HepG2 (cell line): Measurements from ENCODE around the gene FAM3B. TPM values are rescaled to one million over a fixed set of nuclear protein-coding genes. Genes with fewer than 3 reads are reported as not detected.
A peak's percentile ranks its signal among the peaks of the same experiment; 100 is the strongest.

Experiments used
- ATAC-seq: fragments of 200-7000 bp; cut with Tn5 transposase; 3 replicates; pipeline ENCODE4 v1.9.1; 2020; ENCODE audit warnings: mild to moderate bottlenecking, moderate library complexity
- BruUV-seq: library from RNA; stranded (reverse); fragments of 400-500 nt; replicated peaks from 2 replicates; lab custom pipeline; 2021; lab: Mats Ljungman, UMichigan
- CTCF ChIA-PET: fragments of 300-600 bp; formaldehyde crosslinking; extraction: SDS; loops from one replicate; lab custom pipeline; 2021; ENCODE audit warnings: low total read pairs, inconsistent platforms, low intra/inter-chr PET ratio; lab: Yijun Ruan, JAX
- POLR2A ChIA-PET: fragments of 350-600 bp; sonication (Branson Sonifier 250); formaldehyde crosslinking; loops from one replicate; lab custom pipeline; 2020; ENCODE audit warnings: antibody characterized with exemption, inconsistent platforms; lab: Yijun Ruan, JAX
- DNase-seq: peaks from one replicate; pipeline ENCODE4 v3.0.0-alpha.2; 2015; ENCODE audit warnings: low spot score
- FAIRE-seq: peaks from 3 replicates; lab custom pipeline; 2011; peaks lifted over from hg19 to GRCh38; lab: Jason Lieb, UNC
- H2AFZ ChIP-seq: one replicate; pipeline ENCODE4 v1.6.1; 2011; ENCODE audit warnings: low read length, inconsistent platforms
- H3K27ac ChIP-seq: fragments of 300-600 bp; 3 replicates; pipeline ENCODE4 v1.8.0; 2011; ENCODE audit warnings: mixed run types, mild to moderate bottlenecking, mixed read lengths, low read length, inconsistent platforms; ENCODE audit not compliant: insufficient read depth; ENCODE audit errors: extremely low read length
- H3K27me3 ChIP-seq, 2 experiments: fragments of 200-600 bp in 1 of 2; 2 replicates in 1 of 2; 3 replicates in 1 of 2; pipeline versions ENCODE4 v1.6.0 to v1.8.0; 2011; ENCODE audit warnings: low read length in 2 of 2, mild to moderate bottlenecking in 2 of 2, moderate library complexity in 2 of 2, inconsistent platforms in 1 of 2; ENCODE audit not compliant: insufficient read depth in 2 of 2, control insufficient read depth in 1 of 2
- H3K36me3 ChIP-seq, 2 experiments: fragments of 200-600 bp in 1 of 2; replicated peaks in 1 of 2; 2 replicates in 1 of 2; 3 replicates in 1 of 2; pipeline versions ENCODE4 v1.5.1 to v1.8.0; 2011; ENCODE audit warnings: low read length in 2 of 2, inconsistent platforms in 1 of 2; ENCODE audit not compliant: insufficient read depth in 2 of 2, control insufficient read depth in 1 of 2
- H3K4me1 ChIP-seq: 2 replicates; pipeline ENCODE4 v1.5.1; 2012; ENCODE audit warnings: low read length, inconsistent platforms; ENCODE audit not compliant: insufficient read depth
- H3K4me2 ChIP-seq: 2 replicates; pipeline ENCODE4 v1.6.0; 2011; ENCODE audit warnings: low read depth, low read length, inconsistent platforms
- H3K4me3 ChIP-seq, 3 experiments: fragments of 200-600 bp in 1 of 3; sonication (generic), shearing (Covaris generic) in 1 of 3; replicated peaks in 1 of 3; 2 replicates each; pipeline ENCODE4 v1.5.1; 2011 to 2016; ENCODE audit warnings: low read length in 3 of 3, inconsistent platforms in 2 of 3, low read depth in 2 of 3, mild to moderate bottlenecking in 2 of 3, control low read depth in 1 of 3, mixed read lengths in 1 of 3; ENCODE audit not compliant: insufficient read depth in 1 of 3
- H3K79me2 ChIP-seq: one replicate; pipeline ENCODE4 v1.6.1; 2011; ENCODE audit warnings: low read length, inconsistent platforms; ENCODE audit not compliant: insufficient read depth
- H3K9ac ChIP-seq: 2 replicates; pipeline ENCODE4 v1.6.0; 2011; ENCODE audit warnings: mild to moderate bottlenecking, low read depth, low read length, inconsistent platforms; ENCODE audit not compliant: insufficient read depth
- H3K9me3 ChIP-seq: 2 replicates; pipeline ENCODE4 v1.5.1; 2012; ENCODE audit warnings: mild to moderate bottlenecking, low read length
- H4K20me1 ChIP-seq: 2 replicates; pipeline ENCODE4 v1.6.0; 2011; ENCODE audit warnings: inconsistent platforms, mild to moderate bottlenecking, low read length, moderate library complexity; ENCODE audit not compliant: insufficient read depth
- ATAD3A ChIP-seq: sonication (generic); formaldehyde crosslinking; IDR thresholded peaks from 2 replicates; pipeline ENCODE4 v1.4.0; 2020; ENCODE audit warnings: missing genetic modification reagents
- ATF7 ChIP-seq, 2 experiments: fragments of 450-650 bp in 1 of 2; sonication (generic) in 1 of 2; formaldehyde crosslinking in 1 of 2; IDR thresholded peaks; 2 replicates each; pipeline versions ENCODE4 v1.4.0 to v1.6.1; 2016 to 2020; ENCODE audit warnings: antibody characterized with exemption in 1 of 2, mild to moderate bottlenecking in 1 of 2, missing genetic modification reagents in 1 of 2
- NR3C1 ChIP-seq: sonication (generic); formaldehyde crosslinking; IDR thresholded peaks from 2 replicates; pipeline ENCODE4 v1.4.0; 2020; ENCODE audit warnings: missing genetic modification reagents
- XRCC5 ChIP-seq: fragments of 200-400 bp; formaldehyde crosslinking; optimal IDR thresholded peaks from 2 replicates; pipeline ENCODE3; 2017; ENCODE audit warnings: mild to moderate bottlenecking, low read length
- ZBTB8A ChIP-seq: sonication (generic); formaldehyde crosslinking; IDR thresholded peaks from 2 replicates; pipeline ENCODE4 v1.4.0; 2020; ENCODE audit warnings: mild to moderate bottlenecking, low read depth, missing genetic modification reagents, borderline replicate concordance
- ZNF224 ChIP-seq: sonication (generic); formaldehyde crosslinking; IDR thresholded peaks from 2 replicates; pipeline ENCODE4 v1.5.0; 2020; ENCODE audit warnings: mild to moderate bottlenecking, missing genetic modification reagents
- ZNF768 ChIP-seq: sonication (generic); formaldehyde crosslinking; IDR thresholded peaks from 2 replicates; pipeline ENCODE4 v1.4.0; 2020; ENCODE audit warnings: missing genetic modification reagents
- WGBS: methylation state at CpG from one replicate; pipeline ENCODE4 v1.1.6; 2017; ENCODE audit warnings: low lambda C conversion rate; 5-methylcytosine and 5-hydroxymethylcytosine counted together
- in situ Hi-C: cut with HindIII; loops from 2 replicates; pipeline ENCODE4 v1.10.0; 2017; ENCODE audit warnings: low pct_unique_long_range_greater_than_20kb; ENCODE audit not compliant: extremely low pct_ligation_motif_present
- intact Hi-C: fragments of 100-400 bp; cut with micrococcal nuclease; formaldehyde crosslinking; loops from one replicate; pipeline ENCODE4 v1.10.0; 2022; ENCODE audit not compliant: unreplicated experiment
- polyA plus RNA-seq, 8 experiments: library from polyadenylated mRNA; depleted of rRNA in 3 of 8; stranded (reverse) in 7 of 8; unstranded in 1 of 8; fragments of >200 nt; fragmentation: Illumina TruSeq in 4 of 8; extraction: Trizol in 4 of 8; gene quantifications; 2 replicates each; pipeline versions ENCODE4 v1.2.1 to v1.2.3, GENCODE V29; 2011 to 2016; ENCODE audit warnings: low read depth in 4 of 8, missing spikeins in 1 of 8, mixed read lengths in 1 of 8; ENCODE audit not compliant: insufficient read depth in 1 of 8
- total RNA-seq, 5 experiments: library from RNA; depleted of rRNA; stranded (reverse); fragments of >200 nt; fragmentation: Illumina TruSeq; extraction: Trizol; gene quantifications; 2 replicates each; pipeline ENCODE4 v1.2.3, GENCODE V29; 2016; ENCODE audit warnings: low read depth in 1 of 5
- TF ChIP-seq, protein P1 (sequence below): sonication (generic); formaldehyde crosslinking; IDR thresholded peaks from 2 replicates; pipeline ENCODE4 v1.4.0; 2020; ENCODE audit warnings: missing genetic modification reagents, borderline replicate concordance

The FAM3B gene
- total and polyA plus RNA-seq, 2 of the 13 experiments (the other 11 are each of a cell fraction or from before 2014, with no cell fraction given), result 46.5 to 62.0 TPM

DNA sequence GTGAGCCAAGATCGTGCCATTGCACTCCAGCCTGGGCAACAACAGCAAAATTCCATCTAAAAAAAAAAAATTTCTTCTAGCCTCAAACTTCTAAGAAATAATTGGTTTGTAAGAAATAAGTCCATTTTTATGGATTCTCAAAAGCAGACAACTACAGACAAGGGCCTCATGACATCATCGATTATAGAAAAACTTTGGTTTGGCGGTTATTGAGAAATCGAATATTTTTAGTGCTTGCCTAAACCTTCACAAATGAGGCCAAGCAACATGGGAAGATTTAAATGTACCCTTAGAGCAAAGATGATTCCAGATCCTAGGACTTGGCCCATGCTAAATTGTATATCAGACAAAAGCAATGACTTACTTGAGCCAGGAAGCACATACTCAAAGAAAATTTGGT, 81.7 kb downstream of the FAM3B start:
- FAIRE-seq, result no peak
- H3K9ac ChIP-seq, result no peak overlapping the region
- 93% methylated on average over 4 of the region's 4 CpGs for WGBS
- no peak overlapping the region for H3K4me2 ChIP-seq
- DNase-seq, result no peak
- ChIA-PET POLR2A (no interaction called here), CTCF (no interaction called here)
- H3K4me1 ChIP-seq, result no peaks in the 10 kb centered on the region
- H3K9me3 ChIP-seq, result no peaks in the 10 kb centered on the region
- no TSS peak for BruUV-seq
- TF ChIP-seq, protein P1, sequence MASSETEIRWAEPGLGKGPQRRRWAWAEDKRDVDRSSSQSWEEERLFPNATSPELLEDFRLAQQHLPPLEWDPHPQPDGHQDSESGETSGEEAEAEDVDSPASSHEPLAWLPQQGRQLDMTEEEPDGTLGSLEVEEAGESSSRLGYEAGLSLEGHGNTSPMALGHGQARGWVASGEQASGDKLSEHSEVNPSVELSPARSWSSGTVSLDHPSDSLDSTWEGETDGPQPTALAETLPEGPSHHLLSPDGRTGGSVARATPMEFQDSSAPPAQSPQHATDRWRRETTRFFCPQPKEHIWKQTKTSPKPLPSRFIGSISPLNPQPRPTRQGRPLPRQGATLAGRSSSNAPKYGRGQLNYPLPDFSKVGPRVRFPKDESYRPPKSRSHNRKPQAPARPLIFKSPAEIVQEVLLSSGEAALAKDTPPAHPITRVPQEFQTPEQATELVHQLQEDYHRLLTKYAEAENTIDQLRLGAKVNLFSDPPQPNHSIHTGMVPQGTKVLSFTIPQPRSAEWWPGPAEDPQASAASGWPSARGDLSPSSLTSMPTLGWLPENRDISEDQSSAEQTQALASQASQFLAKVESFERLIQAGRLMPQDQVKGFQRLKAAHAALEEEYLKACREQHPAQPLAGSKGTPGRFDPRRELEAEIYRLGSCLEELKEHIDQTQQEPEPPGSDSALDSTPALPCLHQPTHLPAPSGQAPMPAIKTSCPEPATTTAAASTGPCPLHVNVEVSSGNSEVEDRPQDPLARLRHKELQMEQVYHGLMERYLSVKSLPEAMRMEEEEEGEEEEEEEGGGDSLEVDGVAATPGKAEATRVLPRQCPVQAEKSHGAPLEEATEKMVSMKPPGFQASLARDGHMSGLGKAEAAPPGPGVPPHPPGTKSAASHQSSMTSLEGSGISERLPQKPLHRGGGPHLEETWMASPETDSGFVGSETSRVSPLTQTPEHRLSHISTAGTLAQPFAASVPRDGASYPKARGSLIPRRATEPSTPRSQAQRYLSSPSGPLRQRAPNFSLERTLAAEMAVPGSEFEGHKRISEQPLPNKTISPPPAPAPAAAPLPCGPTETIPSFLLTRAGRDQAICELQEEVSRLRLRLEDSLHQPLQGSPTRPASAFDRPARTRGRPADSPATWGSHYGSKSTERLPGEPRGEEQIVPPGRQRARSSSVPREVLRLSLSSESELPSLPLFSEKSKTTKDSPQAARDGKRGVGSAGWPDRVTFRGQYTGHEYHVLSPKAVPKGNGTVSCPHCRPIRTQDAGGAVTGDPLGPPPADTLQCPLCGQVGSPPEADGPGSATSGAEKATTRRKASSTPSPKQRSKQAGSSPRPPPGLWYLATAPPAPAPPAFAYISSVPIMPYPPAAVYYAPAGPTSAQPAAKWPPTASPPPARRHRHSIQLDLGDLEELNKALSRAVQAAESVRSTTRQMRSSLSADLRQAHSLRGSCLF (CRISPR knock-in tag), result no peak
- TF ChIP-seq ATF7 (IDR thresholded peaks at IDR 0.05) (peak; percentile 77), ATF7 (CRISPR knock-in tag; IDR thresholded peaks at IDR 0.05) (no peak)
- intact Hi-C loops (no loop called here), in situ Hi-C loops (no loop called here)
- H3K27me3 ChIP-seq, result no peaks in the 10 kb centered on the region
- H4K20me1 ChIP-seq, result no peaks in the 10 kb centered on the region
- H3K79me2 ChIP-seq, result no peaks in the 10 kb centered on the region
- peaks cover 7 to 37% of the 10 kb centered on the region in 2 experiments; a peak in 4 of 5 replicates for H3K36me3 ChIP-seq
- H3K4me3 ChIP-seq, result no peak overlapping the region
- no peak for ATAC-seq
- no peak overlapping the region for H3K27ac ChIP-seq
- H2AFZ ChIP-seq, result no peak overlapping the region

DNA sequence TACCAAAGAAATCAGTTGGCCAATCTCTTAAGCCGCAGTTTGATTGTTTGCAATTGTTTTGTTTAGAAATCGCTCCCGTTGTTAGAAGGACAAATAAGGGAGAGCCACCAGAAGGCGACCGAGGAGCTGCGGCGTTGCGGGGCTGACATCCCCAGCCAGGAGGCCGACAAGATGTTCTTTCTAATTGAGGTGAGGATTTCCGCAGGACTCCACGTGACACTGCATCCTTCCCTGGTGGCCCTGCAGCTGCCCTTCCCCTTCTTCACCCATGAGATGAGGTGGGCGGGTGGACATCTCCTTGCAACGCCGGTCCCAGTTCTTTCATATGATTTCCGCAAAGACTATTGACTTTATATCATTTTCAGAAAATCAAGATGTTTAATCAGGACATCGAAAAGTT, 82.2 kb downstream of the FAM3B start:
- ChIA-PET CTCF (no interaction called here), POLR2A (no interaction called here)
- Histone ChIP-seq H3K4me2 (no peak overlapping the region), H3K27me3 (no peaks in the 10 kb centered on the region), H3K36me3 (peaks cover 7 to 37% of the 10 kb centered on the region in 2 experiments; a peak in 4 of 5 replicates), H3K4me3 (no peak overlapping the region), H3K4me1 (no peaks in the 10 kb centered on the region), H4K20me1 (no peaks in the 10 kb centered on the region), H3K79me2 (no peaks in the 10 kb centered on the region), H3K27ac (no peak overlapping the region), H3K9me3 (no peaks in the 10 kb centered on the region), H3K9ac (no peak overlapping the region)
- ATAC-seq, result no peak
- BruUV-seq, result no TSS peak
- DNase-seq, result no peak
- 92% methylated on average over 16 of the region's 16 CpGs for WGBS
- in situ Hi-C loops, result no loop called here
- FAIRE-seq, result no peak
- intact Hi-C loops, result no loop called here
- TF ChIP-seq ZNF224 (CRISPR knock-in tag) (no peak), XRCC5 (no peak), ZBTB8A (no peak), ATAD3A (CRISPR knock-in tag) (no peak), NR3C1 (CRISPR knock-in tag) (no peak), ZNF768 (CRISPR knock-in tag) (no peak)
- TF ChIP-seq, all 625 proteins: peak for 0
- no peak overlapping the region for H2AFZ ChIP-seq
